Measurements from ENCODE around the gene MICAL2. TPM values are rescaled to one million over a fixed set of nuclear protein-coding genes. Genes with fewer than 3 reads are reported as not detected.

MICAL2 gene
- total RNA-seq, 1 experiment from 2014 or later = 247 TPM

- H3K9me3 ChIP-seq = no peaks in the 10 kb centered on the region
- ChIA-PET POLR2A (no interaction called here), CTCF (interaction anchor here (0.7 kb wide), 1 partner anchor 880 kb away, joined by 3 read pairs; no protein-coding TSS in a partner anchor)
- H3K36me3 ChIP-seq (ENCODE audit: control insufficient read depth, insufficient read depth, low read length) = peaks cover 5% of the 10 kb centered on the region
- H3K27me3 Mint-ChIP-seq (ENCODE audit: insufficient read depth, unreplicated experiment) = no peaks in the 10 kb centered on the region
- TF ChIP-seq, protein P1, sequence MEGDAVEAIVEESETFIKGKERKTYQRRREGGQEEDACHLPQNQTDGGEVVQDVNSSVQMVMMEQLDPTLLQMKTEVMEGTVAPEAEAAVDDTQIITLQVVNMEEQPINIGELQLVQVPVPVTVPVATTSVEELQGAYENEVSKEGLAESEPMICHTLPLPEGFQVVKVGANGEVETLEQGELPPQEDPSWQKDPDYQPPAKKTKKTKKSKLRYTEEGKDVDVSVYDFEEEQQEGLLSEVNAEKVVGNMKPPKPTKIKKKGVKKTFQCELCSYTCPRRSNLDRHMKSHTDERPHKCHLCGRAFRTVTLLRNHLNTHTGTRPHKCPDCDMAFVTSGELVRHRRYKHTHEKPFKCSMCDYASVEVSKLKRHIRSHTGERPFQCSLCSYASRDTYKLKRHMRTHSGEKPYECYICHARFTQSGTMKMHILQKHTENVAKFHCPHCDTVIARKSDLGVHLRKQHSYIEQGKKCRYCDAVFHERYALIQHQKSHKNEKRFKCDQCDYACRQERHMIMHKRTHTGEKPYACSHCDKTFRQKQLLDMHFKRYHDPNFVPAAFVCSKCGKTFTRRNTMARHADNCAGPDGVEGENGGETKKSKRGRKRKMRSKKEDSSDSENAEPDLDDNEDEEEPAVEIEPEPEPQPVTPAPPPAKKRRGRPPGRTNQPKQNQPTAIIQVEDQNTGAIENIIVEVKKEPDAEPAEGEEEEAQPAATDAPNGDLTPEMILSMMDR (IDR thresholded peaks at IDR 0.05; ENCODE audit: insufficient read depth in 1 of 2, low read depth in 1 of 2, low read length in 1 of 2, severe bottlenecking in 1 of 2, unreplicated experiment in 1 of 2) = no peak
- H3K27ac Mint-ChIP-seq (ENCODE audit: unreplicated experiment) = peak overlapping the region; percentile 12
- no TSS peak for BruUV-seq (replicated peaks)
- intact Hi-C loops (cut with micrococcal nuclease; ENCODE audit: unreplicated experiment) = no loop called here
- H3K36me3 Mint-ChIP-seq (ENCODE audit: insufficient read depth, unreplicated experiment) = peaks cover 42% of the 10 kb centered on the region
- H3K4me3 ChIP-seq (ENCODE audit: low read depth, low read length) = no peak overlapping the region
- no peaks in the 10 kb centered on the region for H3K9me3 Mint-ChIP-seq (ENCODE audit: unreplicated experiment)
- no peak overlapping the region for H3K4me3 Mint-ChIP-seq (ENCODE audit: unreplicated experiment)
- peak in 1 of 2 experiments; percentile 38 for DNase-seq
- H3K4me1 Mint-ChIP-seq (ENCODE audit: low read depth, unreplicated experiment) = peaks cover 34% of the 10 kb centered on the region
- no peaks in the 10 kb centered on the region for H3K27me3 ChIP-seq (replicated peaks; ENCODE audit: control insufficient read depth, insufficient read depth, low read length)
- peaks cover 67% of the 10 kb centered on the region for H3K4me1 ChIP-seq
These were observed 62.2 kb downstream of the MICAL2 start for GRCh38 chr11:12172493-12173013.

DNA sequence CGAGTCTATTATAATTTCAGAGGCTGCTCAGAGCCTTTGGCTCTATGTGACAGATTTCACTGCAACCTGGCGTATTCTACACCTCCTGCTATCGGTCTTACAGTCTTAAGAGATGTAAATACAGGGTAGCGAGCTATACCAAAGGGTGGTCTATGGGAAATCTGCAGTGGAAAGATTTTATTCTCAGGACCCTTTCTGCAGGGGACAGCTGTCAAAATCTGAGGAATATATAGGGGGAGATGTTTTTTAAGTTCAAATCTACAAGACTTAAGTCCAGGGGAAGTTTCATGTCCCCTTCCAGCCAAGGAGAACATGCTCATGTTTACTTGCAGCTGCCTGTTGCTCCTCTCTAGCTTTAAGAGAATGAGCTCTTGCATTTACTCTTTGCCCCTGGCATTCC, 62.7 kb downstream of the MICAL2 start:
- BruUV-seq (replicated peaks) = no TSS peak
- ChIA-PET CTCF (interaction anchor here (0.7 to 0.8 kb wide), 2 partner anchors 62 to 879 kb away, joined by 3 read pairs; no protein-coding TSS in a partner anchor), POLR2A (no interaction called here)
- no peak overlapping the region for H3K27ac Mint-ChIP-seq (ENCODE audit: unreplicated experiment)
- H3K4me1 ChIP-seq = peaks cover 67% of the 10 kb centered on the region
- H3K4me3 ChIP-seq (ENCODE audit: low read depth, low read length) = no peak overlapping the region
- H3K9me3 ChIP-seq = no peaks in the 10 kb centered on the region
- peaks cover 35% of the 10 kb centered on the region for H3K4me1 Mint-ChIP-seq (ENCODE audit: low read depth, unreplicated experiment)
- H3K27me3 Mint-ChIP-seq (ENCODE audit: insufficient read depth, unreplicated experiment) = no peaks in the 10 kb centered on the region
- H3K9me3 Mint-ChIP-seq (ENCODE audit: unreplicated experiment) = no peaks in the 10 kb centered on the region
- H3K4me3 Mint-ChIP-seq (ENCODE audit: unreplicated experiment) = no peak overlapping the region
- no peak for DNase-seq
- H3K27me3 ChIP-seq (replicated peaks; ENCODE audit: control insufficient read depth, insufficient read depth, low read length) = no peaks in the 10 kb centered on the region
- TF ChIP-seq, protein P1 (IDR thresholded peaks at IDR 0.05; ENCODE audit: insufficient read depth in 1 of 2, low read depth in 1 of 2, low read length in 1 of 2, severe bottlenecking in 1 of 2, unreplicated experiment in 1 of 2) = no peak
- intact Hi-C loops (cut with micrococcal nuclease; ENCODE audit: unreplicated experiment) = no loop called here
- H3K36me3 ChIP-seq (ENCODE audit: control insufficient read depth, insufficient read depth, low read length) = peaks cover 5% of the 10 kb centered on the region
- peaks cover 43% of the 10 kb centered on the region for H3K36me3 Mint-ChIP-seq (ENCODE audit: insufficient read depth, unreplicated experiment)

DNA sequence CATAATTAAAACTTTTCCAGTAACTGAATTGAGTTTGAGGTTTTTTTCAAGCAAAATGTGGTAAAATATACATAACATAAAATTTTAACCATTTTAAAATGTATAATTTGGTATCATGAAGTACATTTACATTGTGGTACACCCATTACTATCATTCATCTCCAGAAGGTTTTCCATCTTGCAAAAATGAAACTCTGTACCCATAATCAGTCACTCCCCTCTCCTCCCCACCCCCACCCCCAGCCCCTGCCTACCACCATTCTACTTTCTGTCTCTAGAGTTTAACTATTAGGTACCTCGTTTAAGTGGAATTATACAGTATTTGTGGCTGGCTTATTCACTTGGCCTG, 63.7 kb downstream of the MICAL2 start:
- BruUV-seq (replicated peaks) = no TSS peak
- CTCF ChIA-PET = no interaction called here

More for the DNA sequence above, 63.7 kb downstream of the MICAL2 start:
- no peak overlapping the region for H3K27ac Mint-ChIP-seq (ENCODE audit: unreplicated experiment)
- peaks cover 47% of the 10 kb centered on the region for H3K36me3 Mint-ChIP-seq (ENCODE audit: insufficient read depth, unreplicated experiment)
- Histone ChIP-seq H3K9me3 (no peaks in the 10 kb centered on the region), H3K27me3 (replicated peaks; ENCODE audit: control insufficient read depth, insufficient read depth, low read length) (no peaks in the 10 kb centered on the region), H3K4me1 (peaks cover 73% of the 10 kb centered on the region), H3K36me3 (ENCODE audit: control insufficient read depth, insufficient read depth, low read length) (peaks cover 3% of the 10 kb centered on the region), H3K4me3 (ENCODE audit: low read depth, low read length) (no peak overlapping the region)
- no peak overlapping the region for H3K4me3 Mint-ChIP-seq (ENCODE audit: unreplicated experiment)
- H3K9me3 Mint-ChIP-seq (ENCODE audit: unreplicated experiment) = no peaks in the 10 kb centered on the region
- no peak for DNase-seq
- POLR2A ChIA-PET = no interaction called here
- H3K4me1 Mint-ChIP-seq (ENCODE audit: low read depth, unreplicated experiment) = peaks cover 40% of the 10 kb centered on the region
- intact Hi-C loops (cut with micrococcal nuclease; ENCODE audit: unreplicated experiment) = no loop called here
- H3K27me3 Mint-ChIP-seq (ENCODE audit: insufficient read depth, unreplicated experiment) = no peaks in the 10 kb centered on the region
- TF ChIP-seq, protein P1 (IDR thresholded peaks at IDR 0.05; ENCODE audit: insufficient read depth in 1 of 2, low read depth in 1 of 2, low read length in 1 of 2, severe bottlenecking in 1 of 2, unreplicated experiment in 1 of 2) = no peak

Measured in Caco-2 (cell line).